H9 (cell line): Measurements from ENCODE around the gene RASIP1. TPM values are rescaled to one million over a fixed set of nuclear protein-coding genes. Genes with fewer than 3 reads are reported as not detected.

Experiments
- DNase-seq: peaks from one replicate; pipeline ENCODE4 v3.0.0-alpha.2; 2017
- H2AFZ ChIP-seq: one replicate; pipeline ENCODE4 v1.6.1; 2013; ENCODE audit warnings: mild to moderate bottlenecking, low read length, control low read depth, moderate library complexity
- H2AK5ac ChIP-seq: 2 replicates; pipeline ENCODE4 v1.6.1; 2013; ENCODE audit warnings: low read length, control low read depth, mixed read lengths; ENCODE audit not compliant: insufficient read length
- H2BK120ac ChIP-seq: one replicate; pipeline ENCODE4 v1.6.1; 2013; ENCODE audit warnings: low read depth, mild to moderate bottlenecking, low read length, control low read depth, inconsistent platforms; ENCODE audit not compliant: poor library complexity, severe bottlenecking
- H2BK12ac ChIP-seq: 2 replicates; pipeline ENCODE4 v1.6.1; 2013; ENCODE audit warnings: low read length, control low read depth, mixed read lengths, low read depth; ENCODE audit not compliant: insufficient read length
- H2BK15ac ChIP-seq: 2 replicates; pipeline ENCODE4 v1.6.1; 2013; ENCODE audit warnings: low read depth, low read length, control low read depth
- H2BK20ac ChIP-seq: one replicate; pipeline ENCODE4 v1.6.1; 2013; ENCODE audit warnings: low read depth, mild to moderate bottlenecking, low read length, control low read depth, inconsistent platforms; ENCODE audit not compliant: poor library complexity, severe bottlenecking
- H2BK5ac ChIP-seq: 2 replicates; pipeline ENCODE4 v1.6.1; 2013; ENCODE audit warnings: low read length, control low read depth, mixed read lengths; ENCODE audit not compliant: insufficient read length
- H3K14ac ChIP-seq: 2 replicates; pipeline ENCODE4 v1.6.1; 2013; ENCODE audit warnings: low read length, control low read depth; ENCODE audit not compliant: insufficient read depth
- H3K18ac ChIP-seq: 2 replicates; pipeline ENCODE4 v1.6.1; 2013; ENCODE audit warnings: low read depth, mild to moderate bottlenecking, mixed read lengths, low read length, control low read depth; ENCODE audit not compliant: insufficient read length
- H3K23ac ChIP-seq: 2 replicates; pipeline ENCODE4 v1.6.1; 2013; ENCODE audit warnings: low read length, control low read depth, mixed read lengths, low read depth; ENCODE audit not compliant: insufficient read length
- H3K23me2 ChIP-seq: 2 replicates; pipeline ENCODE4 v1.6.1; 2013; ENCODE audit warnings: low read depth, mild to moderate bottlenecking, mixed read lengths, low read length, control low read depth; ENCODE audit not compliant: insufficient read length, poor library complexity, severe bottlenecking
- H3K27ac ChIP-seq: 2 replicates; pipeline ENCODE4 v1.5.1; 2013; ENCODE audit warnings: low read length, control low read depth, mixed read lengths, low read depth; ENCODE audit not compliant: insufficient read length
- H3K27me3 ChIP-seq: 2 replicates; pipeline ENCODE4 v1.6.1; 2013; ENCODE audit warnings: low read length, control low read depth, inconsistent platforms; ENCODE audit not compliant: insufficient read depth
- H3K4ac ChIP-seq: 2 replicates; pipeline ENCODE4 v1.6.1; 2013; ENCODE audit warnings: low read depth, mild to moderate bottlenecking, control low read depth, inconsistent platforms, low read length, moderate library complexity
- H3K4me1 ChIP-seq: 2 replicates; pipeline ENCODE4 v1.6.1; 2013; ENCODE audit warnings: low read length, control low read depth, inconsistent platforms; ENCODE audit not compliant: insufficient read depth
- H3K4me2 ChIP-seq: 2 replicates; pipeline ENCODE4 v1.6.1; 2013; ENCODE audit warnings: low read length, control low read depth, mixed read lengths; ENCODE audit not compliant: insufficient read length, insufficient read depth
- H3K56ac ChIP-seq: 2 replicates; pipeline ENCODE4 v1.6.1; 2013; ENCODE audit warnings: low read depth, mild to moderate bottlenecking, mixed read lengths, low read length, control low read depth; ENCODE audit not compliant: insufficient read length
- H3K79me1 ChIP-seq: 2 replicates; pipeline ENCODE4 v1.6.1; 2013; ENCODE audit warnings: low read depth, mild to moderate bottlenecking, moderate library complexity, low read length, control low read depth, inconsistent platforms; ENCODE audit not compliant: insufficient read depth, poor library complexity, severe bottlenecking
- H3K79me2 ChIP-seq: 2 replicates; pipeline ENCODE4 v1.6.1; 2013; ENCODE audit warnings: low read length, control low read depth, inconsistent platforms; ENCODE audit not compliant: insufficient read depth
- H3K9ac ChIP-seq: 2 replicates; pipeline ENCODE4 v1.6.1; 2013; ENCODE audit warnings: low read length, control low read depth, mixed read lengths; ENCODE audit not compliant: insufficient read length; ENCODE audit errors: extremely low read depth
- H3K9me3 ChIP-seq: one replicate; pipeline ENCODE4 v1.6.1; 2013; ENCODE audit warnings: low read depth, low read length, inconsistent platforms; ENCODE audit not compliant: control insufficient read depth
- H3T11ph ChIP-seq: one replicate; pipeline ENCODE4 v1.6.1; 2013; ENCODE audit warnings: mild to moderate bottlenecking, low read length, control low read depth, inconsistent platforms
- H4K20me1 ChIP-seq: one replicate; pipeline ENCODE4 v1.6.1; 2013; ENCODE audit not compliant: control insufficient read depth, insufficient read length, insufficient read depth
- H4K5ac ChIP-seq: 2 replicates; pipeline ENCODE4 v1.6.1; 2013; ENCODE audit warnings: low read depth, mild to moderate bottlenecking, mixed read lengths, low read length, control low read depth; ENCODE audit not compliant: insufficient read length
- H4K8ac ChIP-seq: replicated peaks from 2 replicates; pipeline ENCODE4 v1.6.1; 2013; ENCODE audit warnings: low read length, control low read depth, mixed read lengths, low read depth; ENCODE audit not compliant: insufficient read length
- H4K91ac ChIP-seq: 2 replicates; pipeline ENCODE4 v1.6.1; 2013; ENCODE audit warnings: low read depth, mild to moderate bottlenecking, moderate library complexity, mixed read lengths, low read length, control low read depth; ENCODE audit not compliant: insufficient read length
- H3K27ac Mint-ChIP-seq, 3 experiments: 2 replicates in 2 of 3; 3 replicates in 1 of 3; pipeline ENCODE4 v1.8.0; 2020 to 2021; ENCODE audit warnings: mixed read lengths in 3 of 3, mild to moderate bottlenecking in 1 of 3, moderate library complexity in 1 of 3
- H3K27me3 Mint-ChIP-seq: 2 replicates; pipeline ENCODE4 v1.8.0; 2021; ENCODE audit warnings: low read depth, mild to moderate bottlenecking, moderate library complexity, mixed read lengths
- H3K36me3 Mint-ChIP-seq, 3 experiments: 2 replicates in 2 of 3; 3 replicates in 1 of 3; pipeline ENCODE4 v1.8.0; 2020 to 2021; ENCODE audit warnings: low read depth in 3 of 3, mixed read lengths in 3 of 3; ENCODE audit not compliant: insufficient read depth in 1 of 3
- H3K4me1 Mint-ChIP-seq, 2 experiments: 2 replicates each; pipeline ENCODE4 v1.8.0; 2020; ENCODE audit warnings: mixed read lengths in 2 of 2
- H3K4me3 Mint-ChIP-seq, 2 experiments: 2 replicates in 1 of 2; 3 replicates in 1 of 2; pipeline ENCODE4 v1.8.0; 2020 to 2021; ENCODE audit warnings: mild to moderate bottlenecking in 2 of 2, mixed read lengths in 2 of 2, moderate library complexity in 1 of 2
- H3K9me3 Mint-ChIP-seq, 2 experiments: 2 replicates in 1 of 2; 3 replicates in 1 of 2; pipeline ENCODE4 v1.8.0; 2020; ENCODE audit warnings: mild to moderate bottlenecking in 2 of 2, mixed read lengths in 2 of 2, moderate library complexity in 1 of 2
- CTCF ChIP-seq: fragments of 200-600 bp; sonication (generic); conservative IDR thresholded peaks from 3 replicates; pipeline ENCODE4 v1.8.0; 2021; ENCODE audit warnings: antibody characterized with exemption, mild to moderate bottlenecking
- WGBS: extraction: QIAGEN DNeasy Blood & Tissue Kit; methylation state at CpG from one replicate; pipeline ENCODE4 v1.1.7; 2013; ENCODE audit warnings: missing lambda C conversion rate, low lambda C conversion rate, mixed read lengths; ENCODE audit not compliant: insufficient read length; ENCODE audit errors: extremely low coverage; 5-methylcytosine and 5-hydroxymethylcytosine counted together
- total RNA-seq: library from RNA; stranded (reverse); gene quantifications from 2 replicates; pipeline ENCODE4 v1.2.1, GENCODE V29; 2021

The RASIP1 gene
- total RNA-seq, 1 experiment from 2014 or later: 2.4 TPM

GRCh38 chr19:48731452-48731851 is 9.0 kb downstream of the RASIP1 start:
- Histone ChIP-seq H4K91ac (no peak overlapping the region), H2BK120ac (no peak overlapping the region), H3K27me3 (no peaks in the 10 kb centered on the region), H3K79me1 (no peaks in the 10 kb centered on the region), H2BK5ac (no peak overlapping the region), H3K4me2 (no peak overlapping the region), H4K5ac (no peak overlapping the region), H3K23ac (no peak overlapping the region), H2BK15ac (no peak overlapping the region), H3K23me2 (peaks cover 4% of the 10 kb centered on the region), H2AK5ac (no peak overlapping the region), H3K79me2 (no peaks in the 10 kb centered on the region), H4K8ac (no peak overlapping the region), H3K18ac (no peak overlapping the region), H3K14ac (no peak overlapping the region), H3K4me1 (no peaks in the 10 kb centered on the region), H2BK12ac (no peak overlapping the region), H2AFZ (no peak overlapping the region), H3K4ac (no peak overlapping the region), H3K9ac (no peak overlapping the region), H3K56ac (no peak overlapping the region), H4K20me1 (no peaks in the 10 kb centered on the region), H3K27ac (no peak overlapping the region), H2BK20ac (no peak overlapping the region), H3K9me3 (no peaks in the 10 kb centered on the region), H3T11ph (no peak overlapping the region)
- DNase-seq: no peak
- H3K27me3 Mint-ChIP-seq: peaks cover 4% of the 10 kb centered on the region
- no peak overlapping the region for H3K4me3 Mint-ChIP-seq
- WGBS: no CpG with 5 or more reads among the region's 4 CpGs
- peaks cover 3 to 9% of the 10 kb centered on the region in 2 experiments; a peak in 3 of 4 replicates for H3K4me1 Mint-ChIP-seq
- H3K36me3 Mint-ChIP-seq: peaks cover 2 to 7% (median 4%) of the 10 kb centered on the region in 3 experiments; a peak in 4 of 7 replicates
- no peak for TF ChIP-seq CTCF
- no peak overlapping the region for H3K27ac Mint-ChIP-seq
- H3K9me3 Mint-ChIP-seq: no peaks in the 10 kb centered on the region
